ENCODE measurements around the gene JAK2.

Gene JAK2

DNA sequence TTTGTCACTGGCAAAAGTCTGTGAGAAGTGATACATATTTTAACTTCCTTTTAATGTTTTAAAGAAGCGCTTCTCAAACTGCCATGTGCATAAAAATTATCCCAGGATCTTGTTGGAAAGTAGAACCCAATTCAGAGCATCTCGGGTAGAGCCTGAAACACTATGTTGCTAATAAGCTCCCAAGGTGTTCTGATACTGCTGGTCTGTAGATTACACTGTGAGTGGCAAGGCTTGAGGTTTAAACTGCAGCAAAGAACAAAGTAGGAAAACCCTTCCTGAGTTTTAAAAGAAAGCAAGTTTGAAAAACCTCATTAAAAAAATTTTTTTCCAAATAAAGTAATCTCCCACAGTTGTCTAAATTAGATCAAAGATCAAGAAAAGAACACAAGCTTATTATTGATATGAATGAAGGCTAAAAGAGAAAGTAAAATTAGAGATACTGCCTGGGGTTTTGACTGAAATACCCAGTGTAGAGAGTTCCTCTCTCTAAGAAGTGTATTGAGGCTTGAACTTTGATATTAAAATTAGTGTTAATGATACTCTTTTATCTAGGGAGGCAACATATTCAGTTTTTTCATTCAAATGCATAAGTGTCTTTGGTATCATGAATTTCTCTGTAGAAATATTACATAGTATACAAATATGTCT lies 19.8 kb upstream of the JAK2 start:
- FAIRE-seq (no peak), DNase-seq (ENCODE audit: insufficient read length, low spot score) (no peak)
- TF ChIP-seq POLR2A (IDR thresholded peaks at IDR 0.05; ENCODE audit: low read depth, low read length) = no peak

DNA sequence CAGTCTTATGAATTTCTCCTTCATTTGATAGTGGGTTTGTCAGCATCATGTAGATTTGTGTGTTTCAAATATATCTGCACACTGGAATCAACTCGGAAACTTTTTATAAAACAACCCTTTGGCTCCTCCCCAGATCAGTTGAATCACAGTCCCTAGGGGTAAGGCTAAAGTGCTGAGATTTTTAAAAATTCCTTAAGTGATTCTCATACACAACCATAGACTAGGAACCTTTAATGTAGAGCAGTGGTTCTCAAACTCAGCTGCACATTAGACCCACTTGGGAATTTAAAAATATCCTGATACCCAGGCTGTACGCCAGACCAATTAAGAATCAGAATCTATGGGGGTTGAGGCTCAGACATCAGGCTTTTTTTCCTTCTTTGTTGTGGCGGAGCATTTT lies 17.5 kb upstream of the JAK2 start:
- FAIRE-seq (no peak), DNase-seq (ENCODE audit: insufficient read length, low spot score) (no peak)
- TF ChIP-seq POLR2A (IDR thresholded peaks at IDR 0.05; ENCODE audit: low read depth, low read length) = no peak

DNA sequence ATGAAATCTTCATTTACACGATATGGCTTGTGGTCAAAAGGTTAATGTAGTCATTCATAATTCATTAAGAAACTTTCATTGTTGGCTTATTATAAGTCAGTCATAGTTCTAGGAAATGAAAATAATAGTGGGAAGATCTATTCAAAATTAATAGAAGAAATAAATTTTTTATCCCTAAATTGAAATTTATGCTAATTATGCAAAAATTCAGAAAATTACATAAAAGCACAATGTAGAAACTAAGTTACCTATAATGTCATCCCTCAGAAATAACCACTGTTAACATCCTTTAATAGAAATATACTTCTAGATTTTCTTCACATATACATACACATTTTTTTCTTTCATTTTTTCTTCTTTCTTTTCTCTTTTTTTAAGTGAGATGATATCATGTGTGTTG lies 15.9 kb upstream of the JAK2 start:
- DNase-seq (ENCODE audit: insufficient read length, low spot score) (no peak), FAIRE-seq (no peak)
- TF ChIP-seq POLR2A (IDR thresholded peaks at IDR 0.05; ENCODE audit: low read depth, low read length) = no peak

GRCh38 chr9:4970970-4971641 lies 14.0 kb upstream of the JAK2 start:
- TF ChIP-seq POLR2A (IDR thresholded peaks at IDR 0.05; ENCODE audit: low read depth, low read length) = no peak
- DNase-seq (ENCODE audit: insufficient read length, low spot score) (no peak), FAIRE-seq (no peak)

DNA sequence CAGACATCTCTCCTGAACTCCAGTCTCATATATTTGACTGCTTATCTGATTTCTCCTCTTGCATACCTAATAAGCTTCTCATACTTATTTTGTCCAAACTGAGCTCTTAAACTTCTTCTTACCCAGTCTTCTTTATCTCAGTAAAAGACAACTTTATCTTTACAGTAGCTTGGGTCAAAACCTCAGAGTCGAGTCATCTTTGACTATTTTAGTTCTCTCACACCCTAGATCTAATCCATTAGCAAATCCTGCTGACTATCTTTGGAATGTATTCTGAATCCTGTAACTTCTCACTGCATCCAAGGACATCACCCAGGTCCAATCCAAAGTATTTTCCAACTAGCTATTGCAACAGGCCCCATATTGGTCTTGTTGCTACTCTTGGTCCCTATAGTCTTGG lies 11.8 kb upstream of the JAK2 start:
- no peak for TF ChIP-seq POLR2A (IDR thresholded peaks at IDR 0.05; ENCODE audit: low read depth, low read length)
- DNase-seq (ENCODE audit: insufficient read length, low spot score) = no peak
- no peak for FAIRE-seq

DNA sequence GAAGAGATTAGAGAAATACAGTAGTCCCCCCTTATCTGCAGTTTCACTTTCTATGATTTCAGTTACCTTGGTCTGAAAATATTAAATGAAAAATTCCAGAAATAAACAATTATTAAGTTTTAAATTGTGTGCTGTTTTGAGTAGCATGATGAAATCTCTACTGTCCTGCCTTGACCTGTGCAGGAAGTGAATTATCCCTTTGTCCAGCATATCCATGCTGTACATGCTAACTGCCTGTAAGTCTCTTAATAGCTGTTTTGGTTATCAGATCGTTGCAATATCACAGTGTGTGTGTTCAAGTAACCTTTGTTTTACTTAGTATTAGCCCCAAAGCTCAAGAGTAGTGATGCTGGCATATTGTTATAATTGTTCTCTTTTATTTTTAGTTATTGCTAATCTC lies 11.2 kb upstream of the JAK2 start:
- no peak for TF ChIP-seq POLR2A (IDR thresholded peaks at IDR 0.05; ENCODE audit: low read depth, low read length)
- no peak for FAIRE-seq
- DNase-seq (ENCODE audit: insufficient read length, low spot score) = no peak

GRCh38 chr9:4979239-4979638 lies 5.8 kb upstream of the JAK2 start:
- TF ChIP-seq POLR2A (IDR thresholded peaks at IDR 0.05; ENCODE audit: low read depth, low read length) = no peak
- DNase-seq (ENCODE audit: insufficient read length, low spot score) (no peak), FAIRE-seq (peak; percentile 64)

DNA sequence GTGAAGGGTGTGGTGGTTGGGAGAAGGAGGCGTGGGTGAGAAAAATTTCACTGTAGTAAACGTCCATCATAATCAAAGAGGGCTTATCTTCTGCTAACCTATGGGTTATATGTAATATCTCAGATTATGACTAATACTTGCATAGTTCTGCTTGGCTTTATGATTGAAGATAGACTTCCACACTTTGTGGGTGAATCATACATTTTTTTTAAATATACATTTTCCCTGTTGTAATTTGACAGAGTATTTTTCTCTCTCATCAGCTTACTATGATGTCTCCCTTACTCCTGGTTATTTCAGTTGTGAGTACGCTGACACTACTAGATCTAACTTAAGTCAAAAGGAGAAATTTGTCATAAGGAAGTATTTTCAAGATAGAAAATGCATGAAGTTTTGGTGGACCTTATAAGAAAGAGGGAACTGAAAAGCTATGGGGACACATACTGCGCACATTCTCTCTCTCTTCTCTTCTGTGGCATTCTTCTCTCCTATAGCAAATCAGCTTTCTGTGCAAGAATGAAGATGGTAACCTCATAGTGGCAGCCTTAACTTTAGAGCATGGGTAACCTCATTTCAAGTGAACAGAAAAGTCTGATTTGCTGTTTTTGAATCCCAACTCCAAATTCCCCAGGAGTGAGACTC lies 4.9 kb upstream of the JAK2 start:
- FAIRE-seq (peak; percentile 45), DNase-seq (ENCODE audit: insufficient read length, low spot score) (no peak)
- no peak for TF ChIP-seq POLR2A (IDR thresholded peaks at IDR 0.05; ENCODE audit: low read depth, low read length)

GRCh38 chr9:4982721-4983482 lies 2.2 kb upstream of the JAK2 start:
- FAIRE-seq (no peak), DNase-seq (ENCODE audit: insufficient read length, low spot score) (no peak)
- no peak for TF ChIP-seq POLR2A (IDR thresholded peaks at IDR 0.05; ENCODE audit: low read depth, low read length)

- DNase-seq (ENCODE audit: insufficient read length, low spot score) (no peak), FAIRE-seq (peak; percentile 80)
- no peak for TF ChIP-seq POLR2A (IDR thresholded peaks at IDR 0.05; ENCODE audit: low read depth, low read length)
Measured at GRCh38 chr9:4983601-4984165, 1.4 kb upstream of the JAK2 start.

- TF ChIP-seq POLR2A (IDR thresholded peaks at IDR 0.05; ENCODE audit: low read depth, low read length) = no peak
- FAIRE-seq (no peak), DNase-seq (ENCODE audit: insufficient read length, low spot score) (no peak)
Measured at GRCh38 chr9:4984171-4984620, 876 bp upstream of the JAK2 start.

- FAIRE-seq (no peak), DNase-seq (ENCODE audit: insufficient read length, low spot score) (no peak)
- TF ChIP-seq POLR2A (IDR thresholded peaks at IDR 0.05; ENCODE audit: low read depth, low read length) = no peak
Measured at GRCh38 chr9:4985386-4986266, 554 bp downstream of the JAK2 start.

DNA sequence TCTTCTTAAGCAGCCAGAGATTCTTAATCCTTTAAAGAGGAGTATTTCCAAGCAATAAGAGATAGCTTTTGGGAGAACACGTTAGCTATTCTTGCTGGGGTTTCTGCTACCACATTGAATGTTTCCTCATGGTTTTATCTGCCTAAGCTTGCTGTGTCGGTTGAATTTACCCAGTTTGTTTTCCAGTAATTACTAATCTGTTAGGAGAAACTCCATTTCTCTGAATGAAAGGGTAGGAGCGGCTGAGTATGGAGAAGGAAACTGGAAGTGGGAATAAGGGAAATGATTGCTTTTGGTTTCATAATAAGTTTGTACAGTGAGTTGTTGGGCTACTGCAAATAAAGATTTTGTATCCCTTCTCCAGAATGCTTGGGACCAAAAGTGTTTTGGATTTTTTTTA lies 1.2 kb downstream of the JAK2 start:
- FAIRE-seq = no peak
- DNase-seq (ENCODE audit: insufficient read length, low spot score) = no peak
- TF ChIP-seq POLR2A (IDR thresholded peaks at IDR 0.05; ENCODE audit: low read depth, low read length) = no peak
